K562 (cell line): ENCODE measurements around the gene TP53I3. TPM values are rescaled to one million over a fixed set of nuclear protein-coding genes. Genes with fewer than 3 reads are reported as not detected.
A peak's percentile ranks its signal among the peaks of the same experiment; 100 is the strongest.

Source experiments
- ATAC-seq: fragments of 200-7000 bp; cut with Tn5 transposase; 3 replicates; pipeline ENCODE4 v1.9.1; 2020; ENCODE audit warnings: moderate library complexity
- BruUV-seq: library from RNA; stranded (reverse); fragments of 400-500 nt; replicated peaks from 2 replicates; lab custom pipeline; 2021; lab: Mats Ljungman, UMichigan
- CTCF ChIA-PET: fragments of 300-600 bp; formaldehyde crosslinking; extraction: SDS; loops from one replicate; lab custom pipeline; 2021; ENCODE audit warnings: low intra/inter-chr PET ratio; lab: Yijun Ruan, JAX
- POLR2A ChIA-PET: fragments of 300-600, 350-650 bp; sonication (Branson Sonifier 250); formaldehyde crosslinking; extraction: SDS; loops from one replicate; lab custom pipeline; 2021; ENCODE audit warnings: antibody characterized with exemption, inconsistent platforms; lab: Yijun Ruan, JAX
- DNase-seq, 4 experiments: peaks; one replicate each; pipeline versions ENCODE4 v3.0.0 to v3.0.0-alpha.2; 2011 to 2018; ENCODE audit warnings: low spot score in 3 of 4, mixed read lengths in 3 of 4; ENCODE audit errors: extremely low read depth in 1 of 4
- FAIRE-seq: peaks from 2 replicates; lab custom pipeline; 2011; peaks lifted over from hg19 to GRCh38; lab: Jason Lieb, UNC
- H2AFZ ChIP-seq: 2 replicates; pipeline ENCODE4 v1.6.0; 2011; ENCODE audit warnings: low read depth, low read length, control low read depth, inconsistent platforms
- H3K27ac ChIP-seq: fragments of 200-600 bp; 3 replicates; pipeline ENCODE4 v1.8.0; 2011; ENCODE audit warnings: low read depth, mild to moderate bottlenecking, control low read depth, inconsistent platforms, low read length, moderate library complexity, mixed read lengths; ENCODE audit errors: extremely low read depth
- H3K27me3 ChIP-seq, 2 experiments: fragments of 300-600 bp in 1 of 2; 2 replicates in 1 of 2; 3 replicates in 1 of 2; pipeline versions ENCODE4 v1.6.0 to v1.8.0; 2011; ENCODE audit warnings: inconsistent platforms in 2 of 2, low read length in 2 of 2, mild to moderate bottlenecking in 1 of 2, mixed read lengths in 1 of 2, moderate library complexity in 1 of 2; ENCODE audit not compliant: control insufficient read depth in 2 of 2, insufficient read depth in 2 of 2
- H3K36me3 ChIP-seq: fragments of 300-600 bp; 3 replicates; pipeline ENCODE4 v1.8.0; 2011; ENCODE audit warnings: mild to moderate bottlenecking, low read length, inconsistent platforms; ENCODE audit not compliant: control insufficient read depth, insufficient read depth
- H3K4me1 ChIP-seq, 2 experiments: fragments of 200-600 bp in 1 of 2; replicated peaks in 1 of 2; 2 replicates in 1 of 2; 3 replicates in 1 of 2; pipeline versions ENCODE4 v1.5.1 to v1.8.0; 2011; ENCODE audit warnings: inconsistent platforms in 2 of 2, low read length in 2 of 2, mild to moderate bottlenecking in 1 of 2, mixed read lengths in 1 of 2, moderate library complexity in 1 of 2; ENCODE audit not compliant: control insufficient read depth in 2 of 2, insufficient read depth in 2 of 2
- H3K4me2 ChIP-seq: 2 replicates; pipeline ENCODE4 v1.6.1; 2011; ENCODE audit warnings: low read length, control low read depth, inconsistent platforms, mixed read lengths; ENCODE audit not compliant: insufficient read depth
- H3K4me3 ChIP-seq: fragments of 200-600 bp; sonication (generic), shearing (Covaris generic); 2 replicates; pipeline ENCODE4 v1.5.1; 2016; ENCODE audit warnings: control low read depth, inconsistent platforms
- H3K79me2 ChIP-seq: fragments of 200-600 bp; 3 replicates; pipeline ENCODE4 v1.8.0; 2011; ENCODE audit warnings: low read length, inconsistent platforms; ENCODE audit not compliant: control insufficient read depth, insufficient read depth
- H3K9ac ChIP-seq, 2 experiments: 2 replicates each; pipeline versions ENCODE4 v1.6.0 to v1.6.1; 2011; ENCODE audit warnings: low read depth in 2 of 2, low read length in 2 of 2, control low read depth in 1 of 2, inconsistent platforms in 1 of 2, mild to moderate bottlenecking in 1 of 2, mixed read lengths in 1 of 2; ENCODE audit not compliant: insufficient read depth in 1 of 2
- H3K9me1 ChIP-seq: one replicate; pipeline ENCODE4 v1.6.0; 2011; ENCODE audit warnings: inconsistent platforms, mild to moderate bottlenecking, low read length, moderate library complexity; ENCODE audit not compliant: control insufficient read depth, insufficient read depth
- H3K9me3 ChIP-seq: replicated peaks from 2 replicates; pipeline ENCODE4 v1.5.1; 2011; ENCODE audit warnings: low read depth, low read length, inconsistent platforms; ENCODE audit not compliant: control insufficient read depth, insufficient read depth
- H4K20me1 ChIP-seq: replicated peaks from 2 replicates; pipeline ENCODE4 v1.6.1; 2011; ENCODE audit warnings: low read length, inconsistent platforms, mixed read lengths; ENCODE audit not compliant: control insufficient read depth, insufficient read depth
- ATF1 ChIP-seq, 2 experiments: fragments of 450-650 bp in 1 of 2; IDR thresholded peaks; 2 replicates each; pipeline ENCODE4 v1.6.1; 2016; ENCODE audit warnings: missing compliant biosample characterization in 1 of 2, missing genetic modification characterization in 1 of 2
- ATF7 ChIP-seq: fragments of 450-650 bp; IDR thresholded peaks from 2 replicates; pipeline ENCODE4 v1.7.1; 2014; ENCODE audit warnings: mild to moderate bottlenecking, moderate library complexity
- FOS ChIP-seq: IDR thresholded peaks from 3 replicates; pipeline ENCODE4 v1.6.1; 2011; ENCODE audit not compliant: insufficient read length; ENCODE audit errors: extremely low read depth
- FOSL1 ChIP-seq: fragments of 200-800 bp; sonication (Bioruptor generic); conservative IDR thresholded peaks from 2 replicates; pipeline ENCODE4 v1.6.1; 2016; ENCODE audit warnings: missing genetic modification characterization, missing compliant biosample characterization
- KLF6 ChIP-seq: fragments of 250-450 bp; sonication (Bioruptor Pico); IDR thresholded peaks from 2 replicates; pipeline ENCODE4 v1.4.0; 2020; ENCODE audit warnings: mild to moderate bottlenecking, moderate library complexity, borderline replicate concordance
- MAFG ChIP-seq: fragments of 450-650 bp; conservative IDR thresholded peaks from 2 replicates; pipeline ENCODE4 v1.6.1; 2016; ENCODE audit warnings: missing genetic modification characterization, missing compliant biosample characterization
- NFE2 ChIP-seq: IDR thresholded peaks from 2 replicates; pipeline ENCODE4 v1.6.1; 2014; ENCODE audit warnings: antibody characterized with exemption, low read depth
- RB1 ChIP-seq: fragments of 450-650 bp; IDR thresholded peaks from 2 replicates; pipeline ENCODE4 v1.6.1; 2017; ENCODE audit warnings: low read depth, mild to moderate bottlenecking
- RUNX1 ChIP-seq: sonication (generic); IDR thresholded peaks from 2 replicates; pipeline ENCODE4 v1.6.1; 2016; ENCODE audit warnings: antibody characterized with exemption, low read depth
- TAF15 ChIP-seq: fragments of 200-400 bp; formaldehyde crosslinking; IDR thresholded peaks from 2 replicates; pipeline ENCODE4 v1.6.1; 2017; ENCODE audit warnings: mild to moderate bottlenecking, low read depth, low read length, moderate library complexity
- ZNF316 ChIP-seq: fragments of 450-650 bp; IDR thresholded peaks from 2 replicates; pipeline ENCODE4 v1.6.1; 2016
- ZNF384 ChIP-seq: IDR thresholded peaks from 2 replicates; pipeline ENCODE4 v1.6.1; 2012; ENCODE audit warnings: low read depth, low read length, improper control_type of control experiment
- ZNF408 ChIP-seq: fragments of 250-450 bp; sonication (Bioruptor Pico); IDR thresholded peaks from 2 replicates; pipeline ENCODE4 v1.4.0; 2020; ENCODE audit warnings: low read depth, mild to moderate bottlenecking, moderate library complexity
- WGBS: fragments of 100-300 bp; shearing (Covaris generic); methylation state at CpG from one replicate; pipeline ENCODE4 v1.1.6; 2016; ENCODE audit warnings: low coverage, mixed read lengths; ENCODE audit not compliant: insufficient coverage; ENCODE audit errors: missing lambda C conversion rate; 5-methylcytosine and 5-hydroxymethylcytosine counted together
- in situ Hi-C: fragments of 300-500 bp; cut with MboI; formaldehyde crosslinking; loops from 4 replicates; pipeline ENCODE4 v1.15.0; 2018; ENCODE audit warnings: inconsistent platforms, mixed read lengths
- intact Hi-C: fragments of 100-400 bp; cut with micrococcal nuclease; formaldehyde crosslinking; loops from 2 replicates; pipeline ENCODE4 v1.14.2; 2022
- polyA plus RNA-seq, 8 experiments: library from polyadenylated mRNA; depleted of rRNA in 4 of 8; stranded (reverse) in 5 of 8; unstranded in 3 of 8; fragments of >200 nt; fragmentation: Nextera tagmentation in 2 of 8; fragmentation: Illumina TruSeq in 1 of 8; extraction: Ambion mirVana in 2 of 8; extraction: Trizol in 1 of 8; gene quantifications; 2 replicates each; pipeline versions ENCODE4 v1.2.1 to v1.2.3, GENCODE V29; 2011 to 2014; ENCODE audit warnings: inconsistent platforms in 1 of 8, missing spikeins in 1 of 8
- total RNA-seq, 7 experiments: library from RNA; depleted of rRNA in 6 of 7; stranded (reverse); fragments of >200 nt in 6 of 7; fragmentation: Illumina TruSeq in 2 of 7; extraction: Trizol in 2 of 7; gene quantifications; 2 replicates each; pipeline versions ENCODE4 v1.2.1 to v1.2.3, GENCODE V29; 2011 to 2021; ENCODE audit warnings: low replicate concordance in 1 of 7
- TF ChIP-seq, protein P1 (sequence below): fragments of 450-650 bp; IDR thresholded peaks from 2 replicates; pipeline ENCODE4 v1.6.1; 2018; ENCODE audit not compliant: partially characterized antibody
- TF ChIP-seq, protein P2 (sequence below): fragments of 200-800 bp; sonication (Bioruptor generic); IDR thresholded peaks from 2 replicates; pipeline ENCODE4 v1.6.1; 2017; ENCODE audit warnings: missing genetic modification characterization, missing compliant biosample characterization

TP53I3 gene
- total and polyA plus RNA-seq, 9 of the 15 experiments (the other 6 are each of a cell fraction or from before 2014, with no cell fraction given), result 0.65 to 9.5 (median 5.6) TPM

DNA sequence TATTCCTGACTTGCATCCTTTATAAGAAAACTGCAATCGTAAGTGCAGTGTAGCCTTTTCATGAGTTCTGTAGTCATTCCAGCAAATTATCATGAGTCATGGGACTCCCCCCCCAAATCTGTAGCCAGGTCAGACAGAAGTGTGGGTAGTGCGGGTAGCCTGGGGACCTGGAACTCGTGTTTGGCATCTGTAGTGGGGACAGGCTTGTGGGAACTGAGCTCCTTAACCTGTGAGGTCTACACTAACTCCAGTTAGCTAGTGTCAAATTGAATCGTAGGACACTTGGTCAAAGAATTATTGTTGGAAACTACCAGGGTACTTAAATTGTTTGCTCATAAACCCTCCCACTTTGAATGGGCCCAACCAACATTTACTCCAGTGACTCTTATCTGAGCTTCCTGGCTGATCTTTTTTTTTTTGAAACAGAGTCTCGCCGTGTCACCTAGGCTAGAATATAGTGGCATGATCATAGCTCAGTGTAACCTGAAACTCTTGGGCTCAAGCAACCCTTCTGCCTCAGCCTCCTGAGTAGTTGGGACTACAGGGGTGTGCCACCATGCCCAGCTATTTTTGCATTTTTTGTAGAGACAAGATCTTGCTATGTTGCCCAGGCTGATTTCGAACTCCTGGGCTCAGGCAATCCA is 26.1 kb upstream of the TP53I3 start:
- Histone ChIP-seq H3K4me3 (no peak overlapping the region), H4K20me1 (no peaks in the 10 kb centered on the region), H3K27ac (peak overlapping the region; percentile 54; the same call in 2 of the 3 replicates), H3K9ac (0 out of 4 replicates have a peak overlapping the region, but pooled peaks of 1 of the 2 experiments have one; percentile 9), H3K27me3 (no peaks in the 10 kb centered on the region)
- POLR2A ChIA-PET, result interaction anchor here (0.8 to 2.7 kb wide), 6 partner anchors 8 to 57 kb away, joined by 3 to 25 read pairs (median 3); partner anchors contain the start of genes FAM228B and PFN4
- FAIRE-seq, result peak; percentile 64
- WGBS, result 22% methylated on average over 7 of the region's 7 CpGs
- no TSS peak for BruUV-seq
- in situ Hi-C loops, result no loop called here
- TF ChIP-seq ZNF384 (peak; percentile 84), ZNF408 (CRISPR knock-in tag) (no peak), MAFG (tag) (peak; percentile 65), TAF15 (no peak), RB1 (no peak), NFE2 (peak; percentile 50; the same call in 1 of the 2 replicates), FOSL1 (tag) (0 out of 2 replicates have a peak, but pooled peaks have one; percentile 23), ATF1 (CRISPR knock-in tag; IDR thresholded peaks at IDR 0.05) (no peak), ATF1 (tag; IDR thresholded peaks at IDR 0.05) (0 out of 2 replicates have a peak, but pooled peaks have one; percentile 14), RUNX1 (no peak), FOS (no peak), ATF7 (peak; percentile 30; the same call in 1 of the 2 replicates), ZNF316 (peak; percentile 45), KLF6 (no peak)
- TF ChIP-seq, protein P1, sequence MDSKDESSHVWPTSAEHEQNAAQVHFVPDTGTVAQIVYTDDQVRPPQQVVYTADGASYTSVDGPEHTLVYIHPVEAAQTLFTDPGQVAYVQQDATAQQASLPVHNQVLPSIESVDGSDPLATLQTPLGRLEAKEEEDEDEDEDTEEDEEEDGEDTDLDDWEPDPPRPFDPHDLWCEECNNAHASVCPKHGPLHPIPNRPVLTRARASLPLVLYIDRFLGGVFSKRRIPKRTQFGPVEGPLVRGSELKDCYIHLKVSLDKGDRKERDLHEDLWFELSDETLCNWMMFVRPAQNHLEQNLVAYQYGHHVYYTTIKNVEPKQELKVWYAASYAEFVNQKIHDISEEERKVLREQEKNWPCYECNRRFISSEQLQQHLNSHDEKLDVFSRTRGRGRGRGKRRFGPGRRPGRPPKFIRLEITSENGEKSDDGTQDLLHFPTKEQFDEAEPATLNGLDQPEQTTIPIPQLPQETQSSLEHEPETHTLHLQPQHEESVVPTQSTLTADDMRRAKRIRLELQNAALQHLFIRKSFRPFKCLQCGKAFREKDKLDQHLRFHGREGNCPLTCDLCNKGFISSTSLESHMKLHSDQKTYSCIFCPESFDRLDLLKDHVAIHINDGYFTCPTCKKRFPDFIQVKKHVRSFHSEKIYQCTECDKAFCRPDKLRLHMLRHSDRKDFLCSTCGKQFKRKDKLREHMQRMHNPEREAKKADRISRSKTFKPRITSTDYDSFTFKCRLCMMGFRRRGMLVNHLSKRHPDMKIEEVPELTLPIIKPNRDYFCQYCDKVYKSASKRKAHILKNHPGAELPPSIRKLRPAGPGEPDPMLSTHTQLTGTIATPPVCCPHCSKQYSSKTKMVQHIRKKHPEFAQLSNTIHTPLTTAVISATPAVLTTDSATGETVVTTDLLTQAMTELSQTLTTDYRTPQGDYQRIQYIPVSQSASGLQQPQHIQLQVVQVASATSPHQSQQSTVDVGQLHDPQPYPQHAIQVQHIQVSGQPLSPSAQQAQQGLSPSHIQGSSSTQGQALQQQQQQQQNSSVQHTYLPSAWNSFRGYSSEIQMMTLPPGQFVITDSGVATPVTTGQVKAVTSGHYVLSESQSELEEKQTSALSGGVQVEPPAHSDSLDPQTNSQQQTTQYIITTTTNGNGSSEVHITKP, result peak; percentile 96
- TF ChIP-seq, protein P2, sequence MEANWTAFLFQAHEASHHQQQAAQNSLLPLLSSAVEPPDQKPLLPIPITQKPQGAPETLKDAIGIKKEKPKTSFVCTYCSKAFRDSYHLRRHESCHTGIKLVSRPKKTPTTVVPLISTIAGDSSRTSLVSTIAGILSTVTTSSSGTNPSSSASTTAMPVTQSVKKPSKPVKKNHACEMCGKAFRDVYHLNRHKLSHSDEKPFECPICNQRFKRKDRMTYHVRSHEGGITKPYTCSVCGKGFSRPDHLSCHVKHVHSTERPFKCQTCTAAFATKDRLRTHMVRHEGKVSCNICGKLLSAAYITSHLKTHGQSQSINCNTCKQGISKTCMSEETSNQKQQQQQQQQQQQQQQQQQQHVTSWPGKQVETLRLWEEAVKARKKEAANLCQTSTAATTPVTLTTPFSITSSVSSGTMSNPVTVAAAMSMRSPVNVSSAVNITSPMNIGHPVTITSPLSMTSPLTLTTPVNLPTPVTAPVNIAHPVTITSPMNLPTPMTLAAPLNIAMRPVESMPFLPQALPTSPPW (CRISPR knock-in tag), result 0 out of 2 replicates have a peak, but pooled peaks have one; percentile 19
- TF ChIP-seq, all 486 proteins: peak for 9
- CTCF ChIA-PET, result no interaction called here
- Histone ChIP-seq H3K9me1 (no peaks in the 10 kb centered on the region), H3K4me2 (peak overlapping the region; percentile 61; the same call in 1 of the 2 replicates), H3K4me1 (peaks cover 4 to 14% of the 10 kb centered on the region in 2 experiments; a peak in 3 of 5 replicates), H3K9me3 (0 out of 2 replicates have a peak, but pooled peaks cover 3% of the 10 kb centered on the region), H2AFZ (peak overlapping the region; percentile 71), H3K36me3 (no peaks in the 10 kb centered on the region), H3K79me2 (no peaks in the 10 kb centered on the region)
- DNase-seq (peak in 2 of 4 experiments; percentile 31 to 49), ATAC-seq (peak; percentile 85)
- intact Hi-C loops, result no loop called here
